Measurements from ENCODE around the gene ZNF385D.

The ZNF385D gene

GRCh38 chr3:21654662-21655061 is 96.3 kb downstream of the ZNF385D start:
- H3K27ac ChIP-seq (ENCODE audit: low read depth, low read length): no peak overlapping the region
- no peaks in the 10 kb centered on the region for H3K36me3 ChIP-seq (ENCODE audit: control insufficient read depth, insufficient read depth, low read length)
- no peaks in the 10 kb centered on the region for H3K4me1 ChIP-seq (ENCODE audit: control insufficient read depth, insufficient read depth, low read length)
- no peaks in the 10 kb centered on the region for H3K27me3 ChIP-seq (ENCODE audit: control insufficient read depth, insufficient read depth, low read length)
- H3K4me3 ChIP-seq (ENCODE audit: low read length): no peak overlapping the region
- no peak overlapping the region for H3K9ac ChIP-seq (ENCODE audit: low read length)

DNA sequence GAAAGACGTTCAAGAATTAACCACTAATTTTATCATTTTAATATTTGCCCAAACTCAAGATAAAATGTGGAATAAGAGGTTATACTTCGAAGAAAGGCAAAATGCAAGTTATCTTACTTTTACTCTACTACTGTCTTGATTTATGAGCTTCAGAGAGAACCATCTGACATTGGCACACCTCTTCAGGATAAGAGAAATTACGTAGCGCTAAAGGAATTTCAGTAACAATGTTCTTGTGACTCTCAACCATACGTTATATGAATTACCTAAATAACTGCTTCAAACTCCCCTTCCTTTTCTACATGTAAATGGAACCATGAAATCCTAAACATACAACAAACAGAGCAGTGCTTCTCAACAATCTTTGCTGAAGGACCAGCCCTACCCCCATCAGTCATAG is 96.8 kb downstream of the ZNF385D start:
- no peaks in the 10 kb centered on the region for H3K36me3 ChIP-seq (ENCODE audit: control insufficient read depth, insufficient read depth, low read length)
- H3K27ac ChIP-seq (ENCODE audit: low read depth, low read length): no peak overlapping the region
- no peaks in the 10 kb centered on the region for H3K27me3 ChIP-seq (ENCODE audit: control insufficient read depth, insufficient read depth, low read length)
- no peak overlapping the region for H3K9ac ChIP-seq (ENCODE audit: low read length)
- no peak overlapping the region for H3K4me3 ChIP-seq (ENCODE audit: low read length)
- no peaks in the 10 kb centered on the region for H3K4me1 ChIP-seq (ENCODE audit: control insufficient read depth, insufficient read depth, low read length)

DNA sequence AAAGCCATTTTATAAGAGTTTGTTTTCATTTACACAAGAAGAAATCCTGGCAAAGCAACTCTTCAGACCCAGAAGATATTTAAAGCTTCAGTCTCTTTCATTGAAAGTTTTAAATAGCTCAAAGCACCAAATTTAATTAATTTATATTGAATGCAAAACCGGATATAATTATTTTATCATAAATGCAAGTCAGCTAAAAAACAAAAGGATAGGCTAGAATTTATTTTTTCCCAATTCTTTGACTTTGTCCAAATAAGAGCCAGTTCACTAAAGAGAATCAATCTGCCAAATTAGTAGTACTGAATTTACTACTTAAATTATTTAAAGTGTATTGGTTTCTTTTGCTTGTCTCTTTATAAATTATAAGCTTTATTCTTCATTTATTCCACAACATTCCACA is 101.5 kb downstream of the ZNF385D start:
- Histone ChIP-seq H3K4me1 (ENCODE audit: control insufficient read depth, insufficient read depth, low read length) (no peaks in the 10 kb centered on the region), H3K27me3 (ENCODE audit: control insufficient read depth, insufficient read depth, low read length) (no peaks in the 10 kb centered on the region), H3K27ac (ENCODE audit: low read depth, low read length) (no peak overlapping the region), H3K4me3 (ENCODE audit: low read length) (no peak overlapping the region), H3K9ac (ENCODE audit: low read length) (no peak overlapping the region), H3K36me3 (ENCODE audit: control insufficient read depth, insufficient read depth, low read length) (no peaks in the 10 kb centered on the region)

- Histone ChIP-seq H3K9ac (ENCODE audit: low read length) (no peak overlapping the region), H3K4me3 (ENCODE audit: low read length) (no peak overlapping the region), H3K27ac (ENCODE audit: low read depth, low read length) (no peak overlapping the region), H3K4me1 (ENCODE audit: control insufficient read depth, insufficient read depth, low read length) (no peaks in the 10 kb centered on the region), H3K36me3 (ENCODE audit: control insufficient read depth, insufficient read depth, low read length) (no peaks in the 10 kb centered on the region), H3K27me3 (ENCODE audit: control insufficient read depth, insufficient read depth, low read length) (no peaks in the 10 kb centered on the region)
Measured at GRCh38 chr3:21647961-21648360, 103.0 kb downstream of the ZNF385D start.

GRCh38 chr3:21645121-21645897 is 105.7 kb downstream of the ZNF385D start:
- no peaks in the 10 kb centered on the region for H3K36me3 ChIP-seq (ENCODE audit: control insufficient read depth, insufficient read depth, low read length)
- H3K27ac ChIP-seq (ENCODE audit: low read depth, low read length): no peak overlapping the region
- H3K27me3 ChIP-seq (ENCODE audit: control insufficient read depth, insufficient read depth, low read length): no peaks in the 10 kb centered on the region
- H3K4me1 ChIP-seq (ENCODE audit: control insufficient read depth, insufficient read depth, low read length): no peaks in the 10 kb centered on the region
- no peak overlapping the region for H3K9ac ChIP-seq (ENCODE audit: low read length)
- no peak overlapping the region for H3K4me3 ChIP-seq (ENCODE audit: low read length)

DNA sequence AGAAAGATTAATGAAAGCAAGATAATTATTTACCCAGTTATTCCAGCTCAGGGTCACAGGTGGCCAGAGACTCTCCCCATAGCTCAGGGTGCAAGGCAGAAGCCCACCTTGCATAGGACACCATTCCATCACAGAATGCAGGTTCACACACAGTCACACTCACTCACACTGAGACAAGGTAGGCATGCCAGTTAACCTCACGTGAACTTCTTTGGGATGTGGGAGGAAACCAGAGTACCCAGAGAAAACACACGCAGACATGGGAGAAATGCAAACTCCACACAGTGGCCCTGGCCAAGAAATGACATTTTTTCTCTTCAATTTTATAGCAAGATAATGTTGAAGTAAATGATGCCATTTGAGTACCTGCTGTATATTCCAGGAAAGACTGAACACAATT is 106.7 kb downstream of the ZNF385D start:
- H3K4me3 ChIP-seq (ENCODE audit: low read length): no peak overlapping the region
- no peaks in the 10 kb centered on the region for H3K27me3 ChIP-seq (ENCODE audit: control insufficient read depth, insufficient read depth, low read length)
- no peaks in the 10 kb centered on the region for H3K36me3 ChIP-seq (ENCODE audit: control insufficient read depth, insufficient read depth, low read length)
- H3K9ac ChIP-seq (ENCODE audit: low read length): no peak overlapping the region
- H3K4me1 ChIP-seq (ENCODE audit: control insufficient read depth, insufficient read depth, low read length): no peaks in the 10 kb centered on the region
- no peak overlapping the region for H3K27ac ChIP-seq (ENCODE audit: low read depth, low read length)

- Histone ChIP-seq H3K36me3 (ENCODE audit: control insufficient read depth, insufficient read depth, low read length) (no peaks in the 10 kb centered on the region), H3K4me3 (ENCODE audit: low read length) (no peak overlapping the region), H3K4me1 (ENCODE audit: control insufficient read depth, insufficient read depth, low read length) (no peaks in the 10 kb centered on the region), H3K9ac (ENCODE audit: low read length) (no peak overlapping the region), H3K27me3 (ENCODE audit: control insufficient read depth, insufficient read depth, low read length) (no peaks in the 10 kb centered on the region), H3K27ac (ENCODE audit: low read depth, low read length) (no peak overlapping the region)
Measured at GRCh38 chr3:21643752-21644151, 107.3 kb downstream of the ZNF385D start.

GRCh38 chr3:21642433-21642832 is 108.6 kb downstream of the ZNF385D start:
- Histone ChIP-seq H3K27ac (ENCODE audit: low read depth, low read length) (no peak overlapping the region), H3K4me1 (ENCODE audit: control insufficient read depth, insufficient read depth, low read length) (no peaks in the 10 kb centered on the region), H3K36me3 (ENCODE audit: control insufficient read depth, insufficient read depth, low read length) (no peaks in the 10 kb centered on the region)

GRCh38 chr3:21641959-21642358 is 109.1 kb downstream of the ZNF385D start:
- no peaks in the 10 kb centered on the region for H3K36me3 ChIP-seq (ENCODE audit: control insufficient read depth, insufficient read depth, low read length)
- no peaks in the 10 kb centered on the region for H3K4me1 ChIP-seq (ENCODE audit: control insufficient read depth, insufficient read depth, low read length)
- no peak overlapping the region for H3K27ac ChIP-seq (ENCODE audit: low read depth, low read length)
- H3K9ac ChIP-seq (ENCODE audit: low read length): no peak overlapping the region
- H3K27me3 ChIP-seq (ENCODE audit: control insufficient read depth, insufficient read depth, low read length): no peaks in the 10 kb centered on the region
- no peak overlapping the region for H3K4me3 ChIP-seq (ENCODE audit: low read length)

More at GRCh38 chr3:21642433-21642832, 108.6 kb downstream of the ZNF385D start:
- H3K9ac ChIP-seq (ENCODE audit: low read length): no peak overlapping the region
- no peak overlapping the region for H3K4me3 ChIP-seq (ENCODE audit: low read length)
- H3K27me3 ChIP-seq (ENCODE audit: control insufficient read depth, insufficient read depth, low read length): no peaks in the 10 kb centered on the region

DNA sequence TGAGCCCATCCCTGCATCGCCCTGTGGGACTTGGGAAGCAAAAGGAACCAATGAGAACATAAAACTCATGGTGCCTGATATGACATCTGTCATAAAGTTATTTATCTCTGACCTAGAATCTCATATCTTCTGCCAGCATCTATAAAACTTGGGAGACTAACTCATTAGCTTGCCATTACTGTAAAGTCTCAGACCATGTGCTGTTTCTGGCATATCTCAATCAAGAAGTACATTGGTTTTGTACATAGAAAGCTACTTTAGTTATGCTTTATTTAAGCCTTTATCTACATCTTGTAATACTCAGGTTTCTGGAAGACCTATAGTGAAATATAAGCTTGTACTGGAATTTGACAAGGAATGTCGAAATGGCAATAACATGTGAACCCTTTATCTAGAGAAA is 112.5 kb downstream of the ZNF385D start:
- Histone ChIP-seq H3K27ac (ENCODE audit: low read depth, low read length) (no peak overlapping the region), H3K36me3 (ENCODE audit: control insufficient read depth, insufficient read depth, low read length) (no peaks in the 10 kb centered on the region), H3K27me3 (ENCODE audit: control insufficient read depth, insufficient read depth, low read length) (no peaks in the 10 kb centered on the region), H3K4me3 (ENCODE audit: low read length) (no peak overlapping the region), H3K9ac (ENCODE audit: low read length) (no peak overlapping the region), H3K4me1 (ENCODE audit: control insufficient read depth, insufficient read depth, low read length) (no peaks in the 10 kb centered on the region)

DNA sequence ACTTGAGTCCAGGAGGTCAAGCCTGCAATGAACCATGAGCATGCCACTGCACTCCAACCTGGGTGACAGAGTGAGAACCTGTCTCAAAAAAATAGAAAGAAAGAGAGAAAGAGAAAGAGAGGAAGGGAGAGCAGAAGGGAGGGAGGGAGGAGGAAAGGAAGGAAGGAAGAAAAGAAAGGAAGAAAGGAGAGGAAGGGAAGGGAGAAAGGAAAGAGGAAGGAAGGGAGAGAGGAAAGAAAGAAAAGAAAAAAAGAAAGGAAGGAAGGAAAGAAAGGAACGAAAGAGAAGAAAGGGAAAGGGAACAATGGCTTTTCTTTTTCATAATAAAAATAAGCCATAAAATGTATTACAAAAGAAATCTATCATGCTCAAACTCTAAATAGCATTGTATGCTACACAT is 116.9 kb downstream of the ZNF385D start:
- H3K9ac ChIP-seq (ENCODE audit: low read length): no peak overlapping the region
- H3K4me1 ChIP-seq (ENCODE audit: control insufficient read depth, insufficient read depth, low read length): no peaks in the 10 kb centered on the region
- H3K4me3 ChIP-seq (ENCODE audit: low read length): no peak overlapping the region
- H3K27ac ChIP-seq (ENCODE audit: low read depth, low read length): no peak overlapping the region
- H3K27me3 ChIP-seq (ENCODE audit: control insufficient read depth, insufficient read depth, low read length): no peaks in the 10 kb centered on the region
- H3K36me3 ChIP-seq (ENCODE audit: control insufficient read depth, insufficient read depth, low read length): no peaks in the 10 kb centered on the region

GRCh38 chr3:21624524-21624923 is 126.5 kb downstream of the ZNF385D start:
- Histone ChIP-seq H3K4me1 (ENCODE audit: control insufficient read depth, insufficient read depth, low read length) (no peaks in the 10 kb centered on the region), H3K9ac (ENCODE audit: low read length) (no peak overlapping the region), H3K27ac (ENCODE audit: low read depth, low read length) (no peak overlapping the region), H3K36me3 (ENCODE audit: control insufficient read depth, insufficient read depth, low read length) (no peaks in the 10 kb centered on the region), H3K27me3 (ENCODE audit: control insufficient read depth, insufficient read depth, low read length) (no peaks in the 10 kb centered on the region), H3K4me3 (ENCODE audit: low read length) (no peak overlapping the region)

GRCh38 chr3:21621181-21621651 is 129.8 kb downstream of the ZNF385D start:
- H3K36me3 ChIP-seq (ENCODE audit: control insufficient read depth, insufficient read depth, low read length): no peaks in the 10 kb centered on the region
- no peaks in the 10 kb centered on the region for H3K27me3 ChIP-seq (ENCODE audit: control insufficient read depth, insufficient read depth, low read length)
- H3K9ac ChIP-seq (ENCODE audit: low read length): no peak overlapping the region
- no peak overlapping the region for H3K4me3 ChIP-seq (ENCODE audit: low read length)
- no peaks in the 10 kb centered on the region for H3K4me1 ChIP-seq (ENCODE audit: control insufficient read depth, insufficient read depth, low read length)
- H3K27ac ChIP-seq (ENCODE audit: low read depth, low read length): no peak overlapping the region
